Ramos (cell line): Measurements from ENCODE around the gene CLIP1.
"Not testable (repeated sequence)": the region's sequence is repeated elsewhere in the genome, so short reads cannot be mapped to it uniquely, and the experiment has no call there.

ENCODE experiments used
- in situ Hi-C: fragments of 300-500 bp; cut with MboI; formaldehyde crosslinking; loops from one replicate; pipeline ENCODE4 v1.14.3; 2022; ENCODE audit warnings: low sequenced_read_pairs; ENCODE audit not compliant: unreplicated experiment

CLIP1 gene

DNA sequence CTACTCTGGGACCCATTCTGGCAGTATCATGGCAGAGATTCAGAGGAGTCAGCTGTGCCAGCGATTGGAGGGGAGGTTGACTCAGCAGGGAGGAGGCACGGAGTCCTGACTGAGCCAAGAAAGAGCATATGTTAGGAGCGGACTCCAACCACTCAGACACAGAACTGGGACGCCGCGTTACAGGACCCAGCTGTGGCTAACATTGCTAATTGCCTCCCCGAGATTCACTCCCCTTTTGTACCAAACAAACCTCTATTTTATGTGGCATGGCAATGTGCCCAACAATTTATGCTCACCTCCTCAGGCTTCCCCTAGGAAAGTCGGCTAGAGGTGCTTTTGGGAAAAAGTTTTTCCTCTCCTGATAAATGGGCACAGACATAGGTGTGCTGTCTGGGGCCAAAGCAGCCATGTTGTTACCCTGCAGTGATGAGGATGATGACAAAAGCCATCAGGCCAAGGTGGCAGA, 15.2 kb upstream of the CLIP1 start:
- in situ Hi-C loops, result no loop called here

DNA sequence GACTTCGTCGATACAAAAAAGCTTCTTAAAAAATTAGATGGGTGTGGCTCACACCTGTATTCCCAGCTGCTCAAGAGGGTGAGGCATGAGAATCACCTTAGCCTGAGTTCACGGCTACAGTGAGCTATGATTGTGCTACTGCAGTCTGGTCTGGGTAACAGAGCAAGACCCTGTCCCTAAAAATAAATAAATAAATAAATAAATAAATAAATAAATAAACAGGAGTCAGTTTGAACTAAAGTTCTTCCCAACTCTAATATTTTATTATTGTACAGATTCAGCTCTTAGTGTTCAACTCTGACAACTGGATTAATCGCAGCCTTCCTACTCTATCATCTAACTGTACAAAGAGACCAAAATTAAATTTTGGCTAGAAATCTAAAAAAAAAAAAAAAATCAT, 12.7 kb upstream of the CLIP1 start:
- in situ Hi-C loops, result no loop called here

DNA sequence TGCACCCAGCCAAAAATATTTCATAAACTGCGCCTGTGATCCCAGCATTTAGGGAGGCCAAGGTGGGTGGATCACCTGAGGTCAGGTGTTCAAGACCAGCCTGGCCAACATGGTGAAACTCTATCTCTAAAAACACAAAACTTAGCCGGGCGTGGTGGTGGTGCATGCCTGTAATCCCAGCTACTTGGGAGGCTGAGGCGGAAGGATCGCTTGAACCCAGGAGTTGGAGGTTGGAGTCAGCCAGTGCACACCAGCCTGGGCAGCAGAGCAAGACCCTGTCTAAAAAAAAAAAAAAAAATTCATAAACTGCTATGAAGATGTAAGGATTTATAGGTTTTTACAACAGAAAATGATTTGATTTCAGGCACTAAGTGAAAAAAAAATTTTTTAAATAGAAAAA, 6.6 kb upstream of the CLIP1 start:
- in situ Hi-C loops, result not testable (repeated sequence)

DNA sequence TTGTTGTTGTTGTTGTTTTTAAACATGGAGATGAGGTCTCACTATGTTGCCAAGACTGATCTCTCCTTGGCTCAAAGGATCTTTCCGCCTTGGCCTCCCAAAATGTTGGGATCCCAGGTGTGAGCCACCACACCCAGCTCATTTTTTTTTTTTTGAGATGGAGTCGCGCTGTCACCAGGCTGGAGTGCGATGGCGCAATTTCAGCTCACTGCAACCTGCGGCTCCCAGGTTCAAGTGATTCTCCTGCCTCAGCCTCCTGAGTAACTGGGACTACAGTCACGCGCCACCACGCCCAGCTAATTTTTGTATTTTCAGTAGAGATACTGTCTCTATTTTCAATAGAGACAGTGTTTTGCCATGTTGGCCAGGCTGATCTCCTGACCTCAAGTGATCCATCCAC, 4.9 kb upstream of the CLIP1 start:
- in situ Hi-C loops, result no loop called here

DNA sequence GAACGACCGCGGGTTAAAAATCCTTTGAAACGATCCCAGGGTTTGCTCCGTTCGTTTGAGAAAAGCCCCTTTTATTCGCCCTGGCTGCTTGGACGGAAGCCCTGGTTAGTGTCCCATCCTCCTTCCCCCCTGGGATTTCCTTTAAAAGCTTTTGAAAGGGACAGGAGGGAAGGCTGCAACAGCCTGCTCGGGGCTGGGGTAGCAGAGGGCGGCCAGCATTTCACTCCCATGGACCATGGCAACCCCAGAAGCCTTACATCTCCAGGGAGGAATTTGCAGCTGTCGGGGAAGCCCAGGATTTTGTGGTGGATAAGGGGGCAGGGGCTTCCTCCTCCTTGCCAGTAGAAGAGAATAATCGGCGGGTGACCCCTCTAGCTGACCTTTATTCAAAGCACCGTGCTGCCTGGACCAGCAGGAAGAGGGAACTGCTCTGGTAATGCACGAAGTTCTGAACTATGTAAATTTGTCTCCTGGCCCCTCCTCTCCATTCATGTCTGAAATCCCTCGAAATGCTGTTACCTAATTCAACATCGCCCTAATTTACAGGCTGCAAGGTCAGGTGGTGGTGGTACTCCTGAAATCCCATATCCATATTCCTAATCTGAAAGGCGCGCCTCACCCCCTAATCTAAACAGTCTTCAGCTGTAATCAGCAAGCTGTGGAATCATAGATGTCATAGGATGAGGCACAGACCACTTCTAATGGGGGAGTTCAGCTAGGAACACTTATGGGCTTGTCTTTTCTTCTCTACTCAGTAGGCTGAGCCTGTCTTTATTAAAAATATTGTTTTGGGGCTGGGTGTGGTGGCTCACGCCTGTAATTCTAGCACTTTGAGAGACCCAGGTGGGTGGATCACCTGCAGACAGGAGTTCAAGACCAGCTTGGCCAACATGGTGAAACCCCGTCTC, 1.0 kb upstream of the CLIP1 start:
- in situ Hi-C loops, result no loop called here

DNA sequence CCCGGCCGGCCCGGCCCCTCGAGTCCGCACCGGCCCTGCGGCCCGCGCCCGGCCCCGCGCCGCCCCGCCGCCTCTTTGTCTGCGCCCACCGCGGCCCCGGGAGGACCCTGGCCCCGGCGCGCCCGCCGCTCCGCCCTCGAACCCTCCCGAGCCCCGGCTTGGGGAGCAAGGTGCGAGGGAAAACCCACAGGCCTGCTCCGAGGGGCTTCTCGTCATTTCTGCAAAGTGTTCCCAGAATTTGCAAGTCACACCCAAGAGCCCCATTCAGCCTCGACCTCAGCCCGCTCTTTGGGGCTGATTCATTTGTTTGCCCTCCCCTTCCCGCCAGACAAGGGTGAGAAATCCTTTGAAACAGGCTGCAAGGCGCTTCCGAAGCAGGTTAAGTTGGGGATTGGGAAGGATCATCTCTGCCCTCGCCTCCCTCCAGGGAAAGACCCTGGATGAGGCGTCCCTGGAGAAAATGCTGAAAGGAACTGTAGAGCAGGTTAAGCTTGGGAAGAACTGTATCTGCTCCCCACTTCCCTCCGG, 325 bp upstream of the CLIP1 start:
- in situ Hi-C loops, result no loop called here

DNA sequence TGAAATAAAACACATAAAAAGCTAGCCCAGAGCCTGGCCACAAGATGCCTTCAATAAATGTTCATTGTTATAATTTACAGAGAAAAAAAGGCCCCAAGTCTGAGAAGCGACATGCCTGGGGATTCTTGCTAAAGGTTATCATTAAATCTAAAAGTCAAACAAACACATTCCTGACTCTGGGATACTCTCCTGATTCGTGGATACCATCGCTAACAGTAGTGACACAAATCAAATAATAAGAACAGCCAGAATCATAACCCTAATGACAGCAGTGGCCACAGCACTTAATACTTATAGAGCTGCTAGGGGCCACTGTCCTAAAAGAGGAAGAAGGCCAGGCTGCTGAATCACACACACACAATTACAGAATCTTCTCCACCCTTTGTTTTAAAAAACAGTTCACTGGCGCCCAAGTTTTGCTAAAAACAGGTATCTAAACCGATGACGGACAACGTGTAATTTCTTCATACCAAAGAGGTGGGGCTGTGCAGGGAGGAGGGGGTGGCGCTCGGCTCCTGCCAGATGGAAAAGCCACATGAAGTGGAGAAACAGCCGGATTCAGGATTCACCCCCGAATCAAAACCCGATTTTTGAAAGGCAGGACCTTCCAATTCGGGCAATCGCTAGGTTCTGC, 1.2 kb downstream of the CLIP1 start:
- in situ Hi-C loops, result no loop called here

DNA sequence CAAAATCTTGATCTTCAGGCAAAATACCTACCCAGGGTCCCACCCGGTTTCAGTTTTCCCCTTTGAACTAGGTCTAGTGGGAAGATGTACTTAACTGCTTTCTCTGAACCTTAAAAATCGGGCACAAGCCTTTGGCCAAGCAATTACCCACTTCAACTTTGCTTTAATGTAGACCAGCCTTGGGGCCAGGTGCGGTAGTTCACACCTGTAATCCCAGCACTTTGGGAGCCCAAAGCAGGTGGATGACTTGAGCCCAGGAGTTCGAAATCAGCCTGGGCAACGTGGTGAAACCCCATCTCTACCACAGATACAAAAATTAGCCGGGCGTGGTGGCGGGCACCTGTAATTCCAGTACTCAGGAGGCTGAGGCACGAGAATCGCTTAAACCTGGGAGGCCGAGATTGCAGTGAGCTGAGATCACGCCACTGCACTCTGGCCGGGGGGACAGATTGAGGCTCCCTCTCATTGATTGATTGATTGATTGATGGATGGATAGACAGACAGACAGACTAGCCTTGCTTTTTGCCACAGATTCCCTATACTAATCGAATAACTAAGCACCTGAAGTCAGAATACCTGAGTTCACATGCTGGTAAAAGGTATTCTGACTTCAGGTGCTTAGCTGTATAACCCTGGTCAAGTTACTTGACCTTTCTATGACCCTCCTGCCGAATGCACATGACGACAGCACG, 1.9 kb downstream of the CLIP1 start:
- in situ Hi-C loops, result no loop called here

DNA sequence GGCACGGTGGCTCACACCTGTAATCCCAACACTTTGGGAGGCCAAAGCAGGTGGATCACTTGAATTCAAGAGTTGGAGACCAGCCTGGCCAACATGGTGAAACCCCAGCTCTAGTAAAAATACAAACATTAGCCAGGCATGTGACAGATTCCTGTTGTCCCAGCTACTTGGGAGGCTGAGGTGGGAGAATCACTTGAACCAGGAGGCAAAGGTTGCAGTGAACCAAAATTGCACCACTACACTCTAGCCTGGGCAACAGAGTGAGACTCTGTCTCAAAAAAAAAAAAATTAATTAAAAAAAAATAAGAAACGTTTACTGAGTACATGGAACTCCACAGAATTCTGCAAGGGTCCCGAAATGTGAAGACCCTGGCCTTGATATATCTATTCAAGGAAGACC, 3.4 kb downstream of the CLIP1 start:
- in situ Hi-C loops, result not testable (repeated sequence)

DNA sequence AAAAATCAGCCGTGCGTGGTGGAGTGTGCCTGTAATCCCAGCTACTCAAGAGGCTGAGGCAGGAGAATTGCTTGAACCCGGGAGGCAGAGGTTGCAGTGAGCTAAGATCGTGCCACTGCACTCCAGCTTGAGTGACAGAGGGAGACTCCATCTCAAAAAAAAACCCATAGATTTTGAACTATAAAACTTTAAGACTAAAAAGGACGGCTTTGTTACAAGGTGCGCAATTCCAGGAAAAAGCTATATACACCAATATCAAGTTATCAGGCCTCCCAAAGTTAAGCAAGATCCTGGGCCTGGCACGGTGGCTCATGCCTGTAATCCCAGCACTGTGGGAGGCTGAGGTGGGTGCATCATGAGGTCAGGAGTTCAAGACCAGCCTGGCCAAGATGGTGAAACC, 6.8 kb downstream of the CLIP1 start:
- in situ Hi-C loops, result not testable (repeated sequence)

DNA sequence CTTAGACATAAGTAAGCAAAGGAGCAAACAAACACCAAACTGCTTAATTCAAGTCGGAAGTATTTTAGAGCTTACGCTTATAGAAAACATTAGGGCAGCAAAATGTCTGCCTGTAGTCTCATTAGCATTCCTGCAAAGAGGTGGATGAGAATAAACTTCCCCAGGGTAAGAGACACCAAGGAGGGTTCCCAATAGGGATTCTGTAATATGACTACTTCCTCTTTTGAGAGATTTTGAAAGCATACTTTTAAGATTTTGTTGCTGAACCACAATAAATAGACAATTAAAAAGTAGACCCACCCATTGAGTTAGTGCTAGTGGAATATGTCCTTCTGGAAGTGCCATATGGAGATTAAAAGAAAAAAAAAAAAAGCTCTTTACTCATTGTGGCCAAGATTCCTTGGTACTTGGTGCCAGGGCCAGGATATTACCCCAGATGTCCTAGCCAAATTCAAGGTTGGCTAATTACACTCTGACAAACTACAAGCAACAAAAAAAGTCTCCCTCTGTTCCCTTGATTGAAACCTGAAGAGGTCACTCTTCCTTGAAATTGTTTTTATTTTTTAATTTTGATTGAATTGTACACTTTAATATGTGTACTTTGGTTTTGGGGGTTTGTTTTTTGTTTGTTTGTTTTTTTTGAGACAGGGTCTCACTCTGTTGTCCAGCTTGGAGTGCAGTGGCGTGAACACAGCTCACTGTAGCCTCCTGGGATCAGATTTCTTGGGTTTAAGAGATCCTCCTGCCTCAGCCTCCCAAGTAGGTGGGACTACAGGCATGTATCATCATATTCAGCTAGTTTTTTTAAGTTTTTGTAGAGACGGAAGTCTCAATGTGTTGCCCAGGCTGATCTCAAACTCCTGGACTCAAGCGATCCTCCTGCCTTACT, 8.7 kb downstream of the CLIP1 start:
- in situ Hi-C loops, result no loop called here

DNA sequence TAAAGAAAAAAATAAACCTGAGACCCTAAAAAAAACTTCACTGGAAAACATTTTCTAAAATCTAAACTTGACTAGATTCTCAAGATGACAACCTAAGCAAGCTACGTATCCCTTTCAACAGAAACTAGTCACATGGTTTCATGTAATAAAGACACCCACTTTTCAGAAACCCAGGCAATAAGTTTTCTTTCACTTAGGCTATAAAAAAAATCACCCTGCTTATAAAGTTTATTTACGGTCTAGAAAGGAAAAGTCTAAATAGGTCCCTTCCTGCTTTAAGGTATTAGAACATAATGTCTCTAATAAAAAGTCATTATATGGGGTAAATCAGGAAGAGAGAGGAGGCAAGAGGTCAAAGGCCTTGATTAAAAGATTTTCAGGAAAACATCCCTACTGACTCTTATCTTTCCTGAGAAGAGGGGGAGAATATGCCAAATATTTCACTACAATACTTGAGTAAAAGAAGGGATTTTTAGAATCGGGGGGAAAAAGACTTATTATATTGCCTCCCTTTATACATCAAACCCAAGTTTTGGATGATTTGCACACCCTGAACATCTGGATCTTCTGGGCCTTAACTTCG, 9.5 kb downstream of the CLIP1 start:
- in situ Hi-C loops, result no loop called here

DNA sequence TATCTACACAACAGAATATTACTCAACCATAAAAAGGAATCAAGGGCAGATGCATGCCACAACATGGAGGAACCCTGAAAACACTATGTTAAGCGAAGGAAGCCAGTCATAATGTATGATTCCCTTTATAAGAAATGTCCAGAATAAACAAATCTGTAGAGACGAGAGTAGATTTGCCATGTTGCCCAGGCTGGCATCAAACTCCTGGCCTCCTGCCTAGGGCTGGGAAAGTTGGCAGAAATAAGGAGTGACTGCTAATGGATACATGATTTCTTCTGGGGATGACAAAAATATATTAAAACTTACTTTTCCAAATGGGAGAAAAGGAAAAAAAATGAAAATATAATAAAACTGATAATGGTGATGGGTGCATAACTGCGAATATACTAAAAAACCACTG, 10.9 kb downstream of the CLIP1 start:
- in situ Hi-C loops, result no loop called here

DNA sequence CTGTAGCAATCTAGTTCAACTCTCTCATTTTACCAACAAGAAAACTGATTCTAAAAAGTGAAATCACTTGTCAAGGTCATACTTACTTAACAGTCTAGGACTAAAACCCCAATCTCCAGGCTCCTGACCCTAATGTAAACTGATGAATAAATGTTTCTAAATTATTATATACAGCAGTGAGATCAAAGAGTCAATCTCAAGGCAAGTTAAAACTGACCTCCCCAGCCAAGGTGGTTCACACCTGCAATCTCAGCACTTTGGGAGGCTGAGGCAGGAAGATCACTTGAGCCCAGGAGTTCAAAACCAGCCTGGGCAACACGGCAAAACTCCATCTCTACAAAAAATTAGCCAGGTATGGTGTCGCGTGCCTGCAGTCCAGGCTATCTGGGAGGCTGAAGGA, 15.3 kb downstream of the CLIP1 start:
- in situ Hi-C loops, result no loop called here

DNA sequence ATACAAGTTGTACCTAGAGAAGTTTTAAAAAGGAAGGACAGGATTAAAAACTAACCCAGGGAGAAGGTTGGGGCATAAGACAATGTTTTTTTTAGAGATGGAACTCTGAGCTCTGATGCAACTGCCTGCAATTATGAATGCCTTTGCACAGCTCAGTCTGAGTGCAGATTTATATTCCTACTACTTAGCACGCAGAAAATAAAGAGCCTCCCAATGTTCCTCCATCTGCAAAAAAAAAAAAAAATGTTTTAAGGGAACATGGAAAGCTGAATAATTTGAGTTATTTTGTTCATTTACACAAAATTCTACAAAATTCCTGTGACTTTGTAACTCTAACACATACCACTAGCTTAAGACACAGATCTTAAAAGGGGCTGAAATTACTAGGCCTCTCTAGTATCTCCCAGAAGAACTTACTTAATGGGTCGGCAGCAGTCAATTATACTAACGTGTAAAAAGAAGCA, 15.7 kb downstream of the CLIP1 start:
- in situ Hi-C loops, result no loop called here

DNA sequence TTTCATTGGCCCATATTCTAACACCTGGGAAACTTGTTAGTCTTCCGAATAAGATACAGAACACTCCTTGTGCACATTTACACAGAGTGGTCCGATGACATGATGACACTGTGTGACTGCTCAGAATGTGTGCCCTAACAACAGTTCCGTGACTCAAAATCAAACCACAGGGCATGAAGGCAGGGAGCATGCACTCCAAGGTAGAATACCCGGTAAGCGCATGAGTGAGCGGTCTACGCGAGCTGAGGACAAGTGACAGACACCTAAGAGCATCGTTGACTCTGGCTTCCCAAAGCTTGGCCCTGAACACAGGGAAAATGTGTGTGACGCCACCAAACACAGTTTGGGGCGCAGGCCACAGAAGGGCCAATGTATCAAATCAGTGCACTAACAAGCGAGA, 18.6 kb downstream of the CLIP1 start:
- in situ Hi-C loops, result no loop called here

DNA sequence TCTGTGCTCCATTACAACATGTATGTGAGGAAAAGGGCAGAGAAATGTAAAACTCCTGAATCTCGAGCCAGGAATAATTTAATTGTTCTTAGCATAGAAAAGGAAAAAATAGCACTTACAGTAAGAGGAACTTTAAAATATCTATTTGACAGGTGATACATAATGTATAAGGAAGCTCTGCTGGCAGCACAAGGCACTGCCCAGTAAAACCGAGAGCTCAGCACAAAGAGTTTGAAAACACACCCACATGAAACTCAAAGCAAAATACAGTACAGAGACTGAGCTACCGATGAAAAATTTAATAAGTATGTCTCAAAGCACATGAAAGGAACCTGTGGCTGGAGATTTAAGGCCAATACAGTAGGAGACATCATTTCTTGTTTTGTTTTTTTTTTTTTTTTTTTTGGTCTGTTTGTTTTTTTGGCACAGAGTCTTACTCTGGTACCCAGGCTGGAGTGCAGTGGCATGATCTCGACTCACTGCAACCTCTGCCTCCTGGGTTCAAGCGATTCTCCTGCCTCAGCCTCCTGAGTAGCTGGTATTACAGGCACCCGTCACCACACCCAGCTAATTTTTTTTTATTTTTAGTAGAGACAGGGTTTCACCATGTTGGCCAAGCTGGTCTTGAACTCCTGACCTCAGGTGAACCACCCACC, 19.2 kb downstream of the CLIP1 start:
- in situ Hi-C loops, result no loop called here

DNA sequence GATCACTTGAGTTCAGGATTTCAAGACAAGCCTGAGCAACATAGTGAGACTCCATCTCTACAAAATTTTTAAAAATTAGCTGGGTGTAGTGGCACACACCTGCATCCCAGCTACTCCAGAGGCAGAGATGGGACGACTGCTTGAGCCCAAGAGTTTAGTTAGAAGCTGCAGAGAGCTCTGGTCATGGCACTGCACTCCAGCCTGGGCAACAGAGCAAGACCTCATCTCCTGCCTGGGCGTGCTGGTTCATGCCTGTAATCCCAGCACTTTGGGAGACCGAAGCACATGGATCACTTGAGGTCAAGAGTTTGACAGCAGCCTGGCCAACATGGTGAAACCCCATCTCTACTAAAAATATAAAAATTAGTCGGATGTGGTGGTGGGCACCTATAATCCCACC, 20.2 kb downstream of the CLIP1 start:
- in situ Hi-C loops, result no loop called here
